T1000 (cell line): ENCODE results near the gene IGF2BP3.

ENCODE experiments used
- DNase-seq: peaks from one replicate; lab custom pipeline; 2025; ENCODE audit warnings: mixed read lengths; lab: John Stamatoyannopoulos, UW

The IGF2BP3 gene

DNA sequence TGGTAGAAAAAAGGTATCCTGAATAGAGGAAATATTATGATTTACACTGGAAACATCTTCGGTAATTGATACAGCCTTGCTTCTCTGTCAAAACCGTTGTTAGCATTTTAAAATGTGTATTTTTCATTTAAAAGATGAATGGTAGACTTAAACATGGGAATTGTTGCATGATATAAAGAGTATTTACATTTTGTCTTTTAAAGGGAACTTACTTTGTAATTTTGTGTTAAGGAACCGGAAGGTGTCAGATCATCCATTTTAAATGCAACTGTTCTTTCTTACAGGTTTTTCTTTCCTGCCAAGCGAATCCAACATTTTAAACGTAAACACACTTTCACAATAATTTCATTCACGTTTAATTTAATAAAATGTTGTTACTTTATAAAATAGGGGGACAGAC lies 1.8 kb upstream of the IGF2BP3 start:
- no peak for DNase-seq

DNA sequence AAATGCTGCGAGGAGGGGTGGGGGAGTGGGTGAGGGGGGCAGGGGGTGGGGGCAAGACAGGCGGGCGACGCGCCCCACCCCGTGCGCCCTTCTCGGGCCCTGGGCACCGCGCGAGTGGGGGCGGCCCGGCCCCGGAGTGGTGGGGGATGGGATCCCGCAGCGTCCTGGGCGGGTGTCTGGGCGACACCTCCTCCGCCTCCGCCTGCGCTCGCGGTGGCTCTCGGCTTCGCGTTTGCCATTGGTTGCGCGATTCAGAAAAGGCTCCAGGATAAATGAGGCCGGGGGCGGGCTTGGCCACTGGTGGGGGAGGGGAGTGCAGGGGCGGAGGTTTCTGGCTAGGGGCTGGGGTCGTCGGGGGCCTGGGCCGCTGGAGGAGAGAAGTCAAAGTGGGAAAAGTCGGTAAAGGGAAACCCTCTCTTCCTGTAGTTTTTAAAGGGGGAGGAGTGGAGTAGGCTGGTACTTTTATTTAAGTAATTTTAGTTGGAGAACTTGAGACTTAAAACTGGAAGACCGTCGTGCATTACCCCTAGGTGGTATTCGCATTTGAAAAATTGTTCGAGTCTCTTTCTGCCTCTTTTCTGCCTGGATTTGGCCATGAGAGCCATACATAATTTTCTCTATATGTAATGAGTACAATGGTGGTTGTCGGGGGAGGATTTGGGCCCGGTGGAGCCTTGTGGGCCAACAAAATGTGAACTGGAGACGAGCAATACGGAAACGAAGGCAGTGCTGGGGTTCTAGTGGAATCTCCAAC lies 992 bp upstream of the IGF2BP3 start:
- no peak for DNase-seq

GRCh38 chr7:23469961-23470250 lies 385 bp downstream of the IGF2BP3 start:
- no peak for DNase-seq

DNA sequence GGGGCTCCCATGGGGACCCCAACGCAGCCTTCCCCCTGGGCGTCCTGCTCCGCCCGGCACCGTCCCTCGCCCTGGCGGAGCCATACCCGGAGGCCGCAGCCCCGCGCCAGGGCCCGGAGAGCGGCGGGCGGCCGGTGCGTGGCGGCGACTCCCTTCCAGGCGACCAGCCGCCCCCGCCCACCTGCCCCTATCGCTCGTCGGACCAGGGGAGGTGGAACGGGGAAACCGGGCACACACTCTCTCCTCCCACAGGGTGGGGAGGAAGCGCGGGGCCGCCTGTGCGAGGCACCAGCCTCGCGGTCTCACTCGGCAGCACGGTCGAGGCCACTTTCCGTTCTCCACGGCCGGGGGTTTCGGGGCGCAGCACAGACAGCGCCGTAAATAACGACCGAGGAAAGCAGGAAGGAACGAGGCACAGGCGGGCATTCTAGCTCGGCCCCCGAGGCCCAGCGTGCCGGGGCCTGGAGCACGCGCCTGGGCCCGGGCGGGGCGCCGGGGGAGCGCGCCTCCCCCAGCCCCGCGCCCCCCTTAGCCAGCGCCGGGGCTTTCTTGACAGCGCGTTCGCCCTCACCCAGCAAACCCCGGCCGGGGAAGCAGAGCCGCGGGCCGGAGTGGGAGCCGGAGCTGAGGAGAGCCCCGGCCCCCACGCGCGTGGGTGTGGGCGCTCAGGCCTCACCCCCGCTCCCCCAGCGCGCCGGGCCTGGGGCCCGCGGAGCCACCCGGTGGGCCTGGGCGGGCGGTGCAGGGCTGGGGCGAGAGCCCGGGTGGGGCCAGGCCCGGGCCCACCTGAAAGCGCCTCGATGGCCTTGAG lies 936 bp downstream of the IGF2BP3 start:
- DNase-seq = no peak

DNA sequence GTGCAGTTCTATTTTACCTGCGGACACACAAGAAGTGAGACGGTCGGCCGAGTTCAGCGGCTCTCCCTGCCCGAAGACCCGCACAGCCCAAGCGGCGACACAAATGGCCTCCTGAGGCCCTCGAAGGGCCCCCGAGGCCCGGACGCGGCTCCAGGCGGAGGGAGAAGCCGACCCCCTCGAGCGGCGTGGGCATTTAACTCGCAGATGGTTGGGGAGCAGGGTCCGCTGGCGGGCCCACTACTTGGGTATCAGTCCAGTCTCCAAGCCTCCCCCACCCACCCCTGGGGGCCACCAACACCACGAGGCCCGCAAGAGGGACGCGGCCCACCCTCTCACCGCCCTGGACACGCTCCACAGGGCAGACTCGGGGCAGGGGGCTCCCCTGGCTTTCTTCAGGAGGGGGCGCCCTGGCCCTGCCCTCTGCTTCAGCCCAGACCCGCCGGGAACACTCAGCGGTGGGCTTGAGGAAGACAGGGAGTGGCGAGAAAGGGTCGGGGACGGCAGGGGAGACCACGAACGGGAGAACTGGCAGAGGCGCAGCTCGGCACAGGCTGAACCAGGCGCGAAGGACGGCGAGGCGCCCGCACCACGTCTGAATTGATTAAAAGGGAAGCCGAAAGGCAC lies 1.7 kb downstream of the IGF2BP3 start:
- no peak for DNase-seq

- no peak for DNase-seq
These were observed 2.3 kb downstream of the IGF2BP3 start for GRCh38 chr7:23467806-23468525.

DNA sequence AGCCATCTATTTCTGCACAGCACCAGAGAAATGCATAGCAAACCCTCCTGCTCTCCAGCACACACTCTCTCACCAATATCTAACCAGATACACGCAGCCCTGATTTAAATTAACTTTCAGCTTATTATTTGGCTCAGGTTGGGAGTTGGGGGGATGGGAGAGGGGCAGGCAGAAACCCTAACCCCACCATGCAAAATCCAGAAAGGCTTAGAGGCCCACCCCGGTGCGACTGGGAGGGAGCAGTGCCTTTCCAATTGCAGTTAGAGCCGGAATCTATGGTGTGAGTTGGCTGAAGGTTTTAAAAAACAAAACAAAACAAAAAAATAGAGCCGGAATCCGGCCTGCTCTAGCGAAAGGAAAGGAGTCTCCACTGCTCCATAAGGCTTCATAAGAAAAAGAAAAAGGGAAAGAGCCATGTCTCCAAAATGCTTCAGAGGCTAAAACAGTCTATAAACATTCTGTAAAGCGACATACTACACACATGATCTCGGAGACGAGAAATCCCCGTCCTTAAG lies 2.9 kb downstream of the IGF2BP3 start:
- no peak for DNase-seq

DNA sequence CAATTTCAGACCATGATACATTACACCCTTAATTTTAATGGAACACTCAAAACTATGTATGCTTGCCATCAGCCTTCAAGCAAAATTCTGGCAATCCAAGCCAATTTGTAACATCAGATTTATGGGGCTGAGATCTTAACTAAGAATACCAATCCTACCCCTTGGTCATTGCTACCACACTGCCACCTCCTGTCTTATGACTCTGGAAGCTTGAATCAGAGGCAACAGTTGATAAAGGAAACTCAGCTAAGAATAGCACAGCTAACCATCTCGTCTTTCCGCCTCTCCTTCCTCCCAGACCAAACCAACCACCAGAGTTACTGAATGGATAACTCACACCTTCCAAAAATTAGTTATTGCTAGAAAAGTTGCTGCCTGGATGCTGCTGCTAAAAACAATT lies 7.4 kb downstream of the IGF2BP3 start:
- DNase-seq = no peak

DNA sequence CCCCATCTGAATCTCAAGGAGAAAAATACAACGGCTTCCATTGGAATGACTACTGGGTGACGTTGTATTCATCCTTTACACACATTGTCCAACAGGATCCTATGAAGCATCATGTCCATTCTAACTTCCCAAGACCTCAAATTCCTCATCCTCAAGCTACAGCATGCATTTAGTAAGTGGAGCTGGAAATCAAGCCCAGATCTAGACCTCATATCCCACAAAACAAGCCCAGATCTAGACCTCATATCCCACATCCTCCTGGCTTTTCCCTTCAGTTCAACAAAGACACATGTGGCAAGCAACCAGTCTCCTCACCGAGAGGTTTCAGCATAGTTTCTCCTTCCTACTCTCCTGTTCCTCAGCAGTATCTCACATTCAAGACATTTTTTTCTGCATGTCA lies 12.2 kb downstream of the IGF2BP3 start:
- no peak for DNase-seq

DNA sequence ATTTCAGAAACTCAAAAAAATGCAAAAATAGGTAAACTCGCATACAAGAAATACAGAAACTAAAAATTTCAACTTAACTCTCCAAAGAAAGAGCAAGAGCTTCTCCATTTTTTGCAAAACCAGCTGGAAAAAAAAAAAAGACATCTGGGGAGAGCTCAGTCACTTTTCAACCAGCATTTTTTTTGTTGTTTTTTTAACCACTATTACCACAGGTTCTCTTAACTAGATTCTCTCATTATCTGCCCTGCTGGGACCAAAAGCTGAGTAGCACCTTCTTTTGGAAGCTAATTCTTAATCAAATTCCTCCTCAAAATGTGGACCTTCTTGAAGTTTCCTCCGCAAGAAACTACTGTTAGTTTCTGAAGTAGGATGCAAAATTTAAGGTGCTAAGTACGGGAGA lies 14.2 kb downstream of the IGF2BP3 start:
- DNase-seq = no peak

DNA sequence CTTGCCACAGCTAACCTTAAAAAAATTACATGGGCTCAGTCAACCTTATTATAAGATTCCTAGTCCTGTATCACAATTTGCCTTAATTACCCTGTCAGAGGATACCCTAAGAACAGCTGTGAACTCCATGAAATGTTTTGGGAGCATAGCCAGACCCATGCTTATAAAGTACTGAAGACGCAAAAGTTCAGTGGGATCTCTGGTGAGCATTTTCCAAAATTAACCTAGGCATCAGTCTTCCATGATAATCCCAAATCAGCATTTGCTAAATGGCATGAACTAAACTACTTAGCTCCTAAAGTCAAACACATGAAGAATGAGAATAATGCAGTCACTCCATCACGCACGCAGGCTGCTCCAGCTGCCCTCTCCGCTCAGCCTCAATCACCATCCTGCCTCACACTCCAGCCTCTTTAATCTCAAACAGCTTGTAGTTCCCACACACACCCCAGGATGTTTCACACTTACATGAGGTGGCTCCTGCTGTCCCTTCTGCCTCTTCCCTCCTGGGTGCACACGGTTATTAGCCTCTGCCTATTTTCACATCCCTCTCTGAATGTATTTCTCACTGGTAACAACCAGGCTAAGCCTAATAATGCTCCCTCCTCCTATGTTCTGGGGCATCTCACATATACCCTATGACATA lies 15.3 kb downstream of the IGF2BP3 start:
- no peak for DNase-seq

DNA sequence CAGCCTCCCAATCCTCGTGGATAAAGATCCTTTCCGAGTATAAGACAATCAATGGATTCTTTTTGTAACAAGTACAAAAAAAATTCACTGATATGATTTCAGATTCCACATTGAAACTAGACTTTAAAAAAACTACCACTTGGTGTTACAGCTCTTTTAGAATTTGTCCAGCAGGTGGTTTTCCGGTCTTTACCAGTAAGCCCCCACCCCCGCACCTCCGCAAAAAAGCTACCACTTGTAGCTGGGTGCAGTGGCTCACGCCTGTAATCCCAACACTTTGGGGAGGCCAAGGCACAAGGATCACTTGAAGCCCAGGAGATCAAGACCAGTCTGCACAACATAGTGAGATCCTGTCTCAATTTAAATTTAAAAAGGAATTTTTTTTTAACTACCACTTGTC lies 19.8 kb downstream of the IGF2BP3 start:
- DNase-seq = no peak

DNA sequence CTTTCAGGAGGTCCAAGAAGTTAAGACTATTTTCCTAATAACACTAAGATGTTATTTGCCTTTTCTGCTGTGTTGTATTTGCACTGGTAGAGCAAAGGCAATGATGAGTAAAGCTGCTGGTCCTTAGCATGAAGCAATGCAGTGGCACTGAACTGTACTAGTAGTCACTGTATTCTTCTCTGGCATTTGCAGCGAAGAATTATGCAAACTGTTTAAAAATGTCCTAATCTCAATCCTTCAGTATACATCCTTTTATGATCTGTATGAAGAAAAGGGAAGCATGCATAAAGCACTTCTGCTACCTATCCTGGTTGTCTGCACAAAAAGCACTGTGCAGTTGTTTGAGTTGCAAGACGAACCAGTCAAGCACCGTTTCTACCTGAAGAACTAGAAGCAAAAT lies 20.4 kb downstream of the IGF2BP3 start:
- DNase-seq = no peak

DNA sequence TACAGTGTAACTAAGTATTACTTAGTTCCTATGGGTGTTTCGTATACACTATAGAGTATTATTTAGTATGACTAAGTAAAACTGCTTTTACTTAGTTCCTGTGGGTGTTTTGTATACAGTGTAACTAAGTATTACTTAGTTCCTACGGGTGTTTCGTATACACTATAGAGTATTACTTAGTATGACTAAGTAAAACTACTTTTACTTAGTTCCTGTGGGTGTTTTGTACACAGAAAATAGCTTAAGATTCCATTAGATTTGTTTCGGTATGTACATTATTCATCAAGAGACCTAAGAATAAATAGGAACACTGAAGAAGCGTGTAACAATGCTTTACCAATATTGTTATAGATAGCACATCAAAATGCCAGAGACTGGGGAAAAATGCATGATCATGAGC lies 25.0 kb downstream of the IGF2BP3 start:
- no peak for DNase-seq

GRCh38 chr7:23443974-23444373 lies 26.3 kb downstream of the IGF2BP3 start:
- no peak for DNase-seq

GRCh38 chr7:23438171-23438570 lies 32.1 kb downstream of the IGF2BP3 start:
- no peak for DNase-seq

- DNase-seq = no peak
These were observed 36.0 kb downstream of the IGF2BP3 start for GRCh38 chr7:23434147-23434917.

DNA sequence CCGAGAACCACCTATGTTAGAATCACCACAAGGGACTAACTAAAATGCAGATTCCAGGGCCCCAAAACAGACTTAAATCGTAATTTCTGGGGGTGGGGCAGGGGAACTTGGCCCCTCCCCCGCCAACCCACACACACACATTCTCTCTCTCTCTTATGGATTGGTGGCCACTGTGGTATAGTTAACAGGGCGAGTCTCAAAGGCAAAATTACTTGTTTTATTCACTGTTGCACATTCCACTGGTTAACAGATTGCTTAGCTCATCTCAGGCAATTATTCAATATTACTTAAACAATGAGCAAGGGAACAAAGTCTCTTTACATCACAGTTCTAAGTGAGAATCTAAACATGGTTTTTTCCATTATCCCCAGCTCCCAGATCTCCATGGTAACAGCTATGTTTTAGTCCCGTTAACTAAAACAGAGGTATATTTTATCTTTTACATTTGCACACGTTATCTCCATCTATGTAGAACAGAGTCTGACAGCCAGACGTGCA lies 38.5 kb downstream of the IGF2BP3 start:
- no peak for DNase-seq

DNA sequence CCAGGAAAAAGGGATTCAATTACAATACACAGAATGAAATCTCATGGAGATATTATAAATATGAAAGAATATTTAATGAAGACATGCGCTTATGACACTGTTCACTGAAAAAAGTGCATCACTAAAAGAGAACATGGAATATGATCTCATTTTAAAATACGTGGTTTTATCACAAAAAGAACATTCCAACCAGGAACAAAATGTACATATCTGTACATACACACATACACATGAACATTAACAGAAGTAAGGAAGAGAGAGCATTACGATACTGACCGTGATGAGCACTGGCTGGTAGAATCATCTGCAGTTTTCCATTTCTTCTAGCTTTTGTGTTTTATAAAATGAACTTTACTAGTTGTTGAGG lies 39.4 kb downstream of the IGF2BP3 start:
- DNase-seq = no peak

GRCh38 chr7:23426876-23427275 lies 43.4 kb downstream of the IGF2BP3 start:
- DNase-seq = no peak

DNA sequence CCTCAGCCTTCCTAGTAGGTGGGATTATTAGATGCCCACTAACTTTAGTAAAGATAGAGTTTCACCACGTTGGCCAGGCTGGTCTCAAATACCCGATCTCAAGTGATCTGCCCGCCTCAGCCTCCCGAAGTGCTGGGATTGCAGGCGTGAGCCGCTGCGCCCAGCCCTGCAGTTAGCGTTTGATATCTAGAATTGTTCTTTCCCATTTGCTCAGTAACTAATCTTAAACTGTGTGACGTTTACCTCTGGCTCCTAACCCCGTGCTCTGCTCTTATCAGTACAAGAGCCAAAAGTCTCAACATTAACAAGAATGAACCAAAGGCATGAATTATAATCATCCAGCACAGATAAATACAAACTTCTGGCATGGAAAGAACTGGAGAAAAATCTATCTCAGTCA lies 47.4 kb downstream of the IGF2BP3 start:
- no peak for DNase-seq
